Activated T-cell treated with anti-CD3 and anti-CD28 coated beads for 1 hour (primary cell): Measurements from ENCODE around the gene AVPR2.

ENCODE experiments used
- DNase-seq: peaks from one replicate; pipeline ENCODE4 v3.0.0-alpha.2; 2020; ENCODE audit warnings: low read depth

The AVPR2 gene

DNA sequence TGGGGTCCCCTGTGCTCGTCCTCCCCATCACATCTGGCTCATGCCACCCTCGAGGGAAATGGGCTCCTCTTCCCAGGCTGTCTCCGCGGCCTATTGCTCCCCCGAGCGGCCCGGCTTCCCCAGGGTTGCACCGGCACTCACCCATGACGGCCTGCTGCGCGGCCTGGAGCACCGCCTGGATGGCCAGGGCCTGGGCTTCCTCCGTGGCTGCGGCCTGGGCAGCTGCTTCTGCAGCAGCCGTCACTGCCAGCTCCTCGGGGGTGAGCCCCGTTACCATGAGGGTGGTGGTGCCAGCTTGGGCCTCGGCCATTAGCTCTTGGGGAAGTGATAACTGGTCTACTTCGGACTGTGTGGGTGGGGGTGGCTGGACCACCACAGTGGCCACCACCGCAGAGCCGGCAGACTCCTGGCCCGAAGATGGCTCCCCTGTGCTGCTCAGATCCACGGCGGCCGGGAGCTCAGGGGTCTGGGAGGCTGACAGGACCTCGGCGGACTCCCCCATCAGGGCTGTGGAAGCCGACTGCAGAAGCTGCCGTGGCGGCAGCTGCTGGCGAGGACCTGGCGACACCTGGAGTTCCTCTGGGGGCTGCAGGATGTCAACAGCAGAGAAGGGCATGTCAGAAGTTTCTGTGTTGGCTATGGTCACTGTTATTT is 48.0 kb downstream of the AVPR2 start:
- DNase-seq: no peak

DNA sequence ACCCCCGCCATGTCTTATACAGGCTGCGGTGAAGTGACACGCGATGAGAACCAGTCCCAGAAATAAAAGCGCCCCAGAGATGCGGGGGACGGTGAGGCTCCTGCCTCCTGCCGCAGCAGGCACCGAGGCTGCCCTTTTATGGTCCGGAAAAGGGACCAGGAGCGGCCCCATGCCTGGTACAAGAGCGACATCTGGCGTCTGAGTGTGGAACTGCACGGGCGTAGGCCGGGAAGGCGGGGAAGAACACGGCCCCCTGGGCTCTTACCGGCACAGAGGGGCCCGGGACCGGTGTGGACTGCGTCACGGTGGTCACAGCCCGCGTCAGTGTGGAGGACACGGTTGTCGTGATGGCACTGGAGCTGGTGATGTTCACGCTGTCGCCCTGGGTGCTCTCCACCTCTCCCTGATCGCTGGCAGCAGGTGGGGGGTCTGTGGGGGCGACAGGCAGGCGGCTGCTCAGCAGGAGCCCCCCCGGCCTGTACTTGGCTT is 48.9 kb downstream of the AVPR2 start:
- DNase-seq: peak; percentile 64

- DNase-seq: no peak
These were observed 49.6 kb downstream of the AVPR2 start for GRCh38 chrX:153953892-153954557.

GRCh38 chrX:153954558-153955227 is 50.2 kb downstream of the AVPR2 start:
- DNase-seq: no peak

- no peak for DNase-seq
These were observed 50.8 kb downstream of the AVPR2 start for GRCh38 chrX:153955228-153955732.

DNA sequence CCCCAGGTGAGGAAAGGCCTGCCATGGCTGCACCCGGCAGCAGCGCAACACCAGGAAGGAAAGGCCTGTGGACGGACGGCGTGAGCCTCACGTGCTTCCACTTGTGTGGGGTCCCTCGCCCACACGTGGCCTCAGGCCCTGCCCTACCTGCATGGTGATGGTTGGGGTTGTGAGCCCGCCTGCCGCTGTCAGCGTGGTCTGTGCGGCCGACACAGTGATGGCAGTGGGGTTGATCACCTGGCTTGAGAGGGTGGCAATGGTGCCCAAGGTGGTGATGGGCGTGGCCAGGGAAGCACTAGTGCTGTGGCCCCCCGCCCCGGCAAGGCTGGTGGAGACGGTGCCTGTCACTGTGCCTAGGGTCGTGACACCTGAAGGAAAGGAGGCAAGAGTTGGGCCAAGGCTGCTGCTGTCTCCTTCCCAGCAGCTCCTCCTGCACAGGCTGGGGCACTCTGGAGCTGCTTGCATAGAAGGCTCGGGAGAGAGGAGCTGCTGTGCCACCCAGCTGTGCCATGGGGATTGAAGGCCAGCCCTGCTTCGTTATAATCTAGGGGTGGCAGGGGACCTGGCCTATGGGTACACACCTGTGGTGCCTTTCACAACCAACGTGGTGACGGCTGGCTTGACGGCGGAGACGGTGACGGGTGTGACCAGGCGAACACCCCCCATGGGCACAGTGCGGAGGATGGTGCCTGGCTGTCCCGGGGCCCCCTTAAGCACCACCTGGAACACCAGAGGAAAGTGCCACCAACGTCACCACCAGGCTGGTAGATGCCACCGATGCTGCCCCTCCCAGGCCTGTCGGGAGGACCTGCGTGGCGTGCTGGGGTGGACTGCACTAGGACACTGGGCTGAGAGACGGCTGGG is 51.8 kb downstream of the AVPR2 start:
- DNase-seq: no peak
